IMR-90 (cell line): Measurements from ENCODE around the gene HPS6. TPM values are rescaled to one million over a fixed set of nuclear protein-coding genes. Genes with fewer than 3 reads are reported as not detected.

Experiments used
- ATAC-seq: fragments of 200-7000 bp; cut with Tn5 transposase; 2 replicates; pipeline ENCODE4 v1.9.1; 2020; ENCODE audit warnings: low read depth, mild to moderate bottlenecking, moderate library complexity
- BruUV-seq: library from RNA; stranded (reverse); fragments of 400-500 nt; replicated peaks from 2 replicates; lab custom pipeline; 2021; lab: Mats Ljungman, UMichigan
- CTCF ChIA-PET: fragments of 300-600 bp; formaldehyde crosslinking; extraction: SDS; loops from one replicate; lab custom pipeline; 2021; ENCODE audit warnings: antibody characterized with exemption; lab: Yijun Ruan, JAX
- POLR2A ChIA-PET: fragments of 300-600 bp; sonication (Branson Sonifier 250); formaldehyde crosslinking; loops from one replicate; lab custom pipeline; 2022; ENCODE audit warnings: antibody characterized with exemption; ENCODE audit not compliant: unreplicated experiment; lab: Charles Lee
- DNase-seq: peaks from one replicate; pipeline ENCODE4 v3.0.0; 2013
- H2AFZ ChIP-seq: replicated peaks from 2 replicates; pipeline ENCODE3; 2013; ENCODE audit warnings: low read length, mild to moderate bottlenecking; ENCODE audit not compliant: poor library complexity
- H2AK5ac ChIP-seq: 2 replicates; pipeline ENCODE4 v1.6.1; 2013; ENCODE audit warnings: low read depth, low read length, inconsistent platforms
- H2AK9ac ChIP-seq: replicated peaks from 2 replicates; pipeline ENCODE3; 2013; ENCODE audit warnings: mild to moderate bottlenecking, low read depth, low read length, moderate library complexity; ENCODE audit not compliant: poor library complexity
- H2BK120ac ChIP-seq: 2 replicates; pipeline ENCODE4 v1.6.1; 2013; ENCODE audit warnings: low read depth, low read length, inconsistent platforms
- H2BK15ac ChIP-seq: 3 replicates; pipeline ENCODE4 v1.6.1; 2013; ENCODE audit warnings: low read depth, low read length, inconsistent platforms
- H2BK20ac ChIP-seq: 2 replicates; pipeline ENCODE4 v1.6.1; 2013; ENCODE audit warnings: low read depth, mild to moderate bottlenecking, inconsistent platforms, low read length, moderate library complexity
- H2BK5ac ChIP-seq: 2 replicates; pipeline ENCODE4 v1.6.1; 2013; ENCODE audit warnings: mild to moderate bottlenecking, low read depth, low read length, inconsistent platforms; ENCODE audit not compliant: poor library complexity, severe bottlenecking
- H3K14ac ChIP-seq: replicated peaks from 2 replicates; pipeline ENCODE4 v1.6.1; 2013; ENCODE audit warnings: low read depth, low read length, inconsistent platforms
- H3K18ac ChIP-seq: 2 replicates; pipeline ENCODE4 v1.6.1; 2013; ENCODE audit warnings: low read depth, low read length, control low read depth
- H3K23ac ChIP-seq: 2 replicates; pipeline ENCODE4 v1.6.1; 2013; ENCODE audit warnings: low read depth, low read length, inconsistent platforms
- H3K27ac ChIP-seq: 2 replicates; pipeline ENCODE4 v1.5.1; 2013; ENCODE audit warnings: mild to moderate bottlenecking, control low read depth, low read length; ENCODE audit not compliant: insufficient read depth
- H3K27me3 ChIP-seq: 2 replicates; pipeline ENCODE4 v1.6.1; 2013; ENCODE audit warnings: low read length; ENCODE audit not compliant: control insufficient read depth, insufficient read depth
- H3K36me3 ChIP-seq: 2 replicates; pipeline ENCODE4 v1.6.1; 2013; ENCODE audit warnings: low read length, mixed read lengths; ENCODE audit not compliant: control insufficient read depth, insufficient read depth
- H3K4ac ChIP-seq: 2 replicates; pipeline ENCODE4 v1.6.1; 2013; ENCODE audit warnings: low read depth, low read length, inconsistent platforms
- H3K4me1 ChIP-seq: 2 replicates; pipeline ENCODE4 v1.6.1; 2013; ENCODE audit warnings: low read length, mixed read lengths; ENCODE audit not compliant: control insufficient read depth, insufficient read depth
- H3K4me2 ChIP-seq: 2 replicates; pipeline ENCODE4 v1.6.1; 2013; ENCODE audit warnings: low read depth, mild to moderate bottlenecking, control low read depth, low read length, moderate library complexity
- H3K4me3 ChIP-seq: 2 replicates; pipeline ENCODE4 v1.5.1; 2013; ENCODE audit warnings: low read depth, mild to moderate bottlenecking, control low read depth, low read length, moderate library complexity; ENCODE audit not compliant: insufficient read depth
- H3K56ac ChIP-seq: 2 replicates; pipeline ENCODE4 v1.6.1; 2013; ENCODE audit warnings: low read length, inconsistent platforms; ENCODE audit not compliant: insufficient read depth; ENCODE audit errors: extremely low read depth
- H3K79me1 ChIP-seq, 2 experiments: 2 replicates each; pipeline ENCODE4 v1.6.1; 2013; ENCODE audit warnings: low read length in 2 of 2, inconsistent platforms in 1 of 2, low read depth in 1 of 2
- H3K9ac ChIP-seq: 2 replicates; pipeline ENCODE4 v1.6.1; 2013; ENCODE audit warnings: low read depth, low read length, control low read depth
- H3K9me1 ChIP-seq: 2 replicates; pipeline ENCODE4 v1.6.1; 2013; ENCODE audit warnings: low read length, inconsistent platforms; ENCODE audit not compliant: insufficient read depth
- H3K9me3 ChIP-seq: 2 replicates; pipeline ENCODE4 v1.6.1; 2013; ENCODE audit warnings: low read length; ENCODE audit not compliant: control insufficient read depth, insufficient read depth
- H4K20me1 ChIP-seq: 2 replicates; pipeline ENCODE4 v1.6.1; 2013; ENCODE audit warnings: low read length, inconsistent platforms; ENCODE audit not compliant: insufficient read depth
- H4K5ac ChIP-seq: 2 replicates; pipeline ENCODE4 v1.6.1; 2013; ENCODE audit warnings: mild to moderate bottlenecking, low read depth, low read length, control low read depth
- H4K8ac ChIP-seq, 2 experiments: 2 replicates each; pipeline ENCODE4 v1.6.1; 2013; ENCODE audit warnings: low read depth in 2 of 2, low read length in 2 of 2, control low read depth in 1 of 2, inconsistent platforms in 1 of 2
- H4K91ac ChIP-seq: 2 replicates; pipeline ENCODE4 v1.6.1; 2013; ENCODE audit warnings: low read depth, low read length, inconsistent platforms; ENCODE audit not compliant: insufficient read depth
- BHLHE40 ChIP-seq: fragments of 150-350 bp; IDR thresholded peaks from 2 replicates; pipeline ENCODE4 v1.6.1; 2016; ENCODE audit warnings: mild to moderate bottlenecking, low read depth, low read length
- CHD1 ChIP-seq: IDR thresholded peaks from 2 replicates; pipeline ENCODE4 v1.6.1; 2012; ENCODE audit warnings: low read depth, low read length, improper control_type of control experiment
- CTCF ChIP-seq: conservative IDR thresholded peaks from 2 replicates; pipeline ENCODE4 v1.5.1; 2012; ENCODE audit warnings: mild to moderate bottlenecking, low read depth, low read length, improper control_type of control experiment
- ELK1 ChIP-seq: fragments of 150-350 bp; IDR thresholded peaks from 2 replicates; pipeline ENCODE4 v1.6.1; 2016; ENCODE audit warnings: low read depth, mild to moderate bottlenecking, low read length, moderate library complexity, borderline replicate concordance
- FOS ChIP-seq: fragments of 150-350 bp; IDR thresholded peaks from 2 replicates; pipeline ENCODE4 v1.6.1; 2016; ENCODE audit warnings: low read depth, low read length
- MAZ ChIP-seq: IDR thresholded peaks from 2 replicates; pipeline ENCODE4 v1.6.1; 2012; ENCODE audit warnings: low read depth, mild to moderate bottlenecking, low read length, improper control_type of control experiment, moderate library complexity, borderline replicate concordance
- POLR2A ChIP-seq: IDR thresholded peaks from 2 replicates; pipeline ENCODE4 v1.6.1; 2012; ENCODE audit warnings: mild to moderate bottlenecking, low read depth, low read length
- RAD21 ChIP-seq: IDR thresholded peaks from 2 replicates; pipeline ENCODE4 v1.6.1; 2012; ENCODE audit warnings: low read length, improper control_type of control experiment
- RFX5 ChIP-seq: IDR thresholded peaks from 2 replicates; pipeline ENCODE4 v1.8.0; 2012; ENCODE audit warnings: low read depth, mild to moderate bottlenecking, low read length, moderate library complexity
- SMC3 ChIP-seq: fragments of 150-350 bp; IDR thresholded peaks from 2 replicates; pipeline ENCODE4 v1.6.1; 2016; ENCODE audit warnings: low read depth, mild to moderate bottlenecking, antibody characterized with exemption, low read length, moderate library complexity
- WGBS, 2 experiments: methylation state at CpG; one replicate each; pipeline versions ENCODE4 v1.1.5 to v1.1.7; 2013; ENCODE audit warnings: missing lambda C conversion rate in 2 of 2; ENCODE audit not compliant: insufficient read length in 1 of 2; ENCODE audit errors: extremely low coverage in 2 of 2; 5-methylcytosine and 5-hydroxymethylcytosine counted together
- dilution Hi-C: fragments of 300-500 bp; cut with HindIII; formaldehyde crosslinking; loops from one replicate; pipeline ENCODE4 v1.14.3; 2018; ENCODE audit warnings: low sequenced_read_pairs; ENCODE audit not compliant: unreplicated experiment
- in situ Hi-C: fragments of 300-500 bp; cut with MboI; formaldehyde crosslinking; loops from 3 replicates; pipeline ENCODE4 v1.14.3; 2019; ENCODE audit warnings: low sequenced_read_pairs, inconsistent platforms, mixed read lengths
- intact Hi-C: fragments of 100-400 bp; cut with micrococcal nuclease; formaldehyde crosslinking; loops from 2 replicates; pipeline ENCODE4 v1.10.0; 2022
- polyA plus RNA-seq, 3 experiments: library from polyadenylated mRNA; depleted of rRNA; stranded (reverse); fragments of >200 nt; gene quantifications; 2 replicates each; pipeline ENCODE4 v1.2.3, GENCODE V29; 2012; ENCODE audit warnings: low replicate concordance in 1 of 3
- total RNA-seq: library from RNA; depleted of rRNA; stranded (reverse); fragments of >200 nt; gene quantifications from 2 replicates; pipeline ENCODE4 v1.2.3, GENCODE V29; 2012

HPS6 gene
- total and polyA plus RNA-seq, 2 of the 4 experiments (the other 2 are of a cell fraction) = 10.5 to 23.1 TPM

- no peak overlapping the region for H3K4ac ChIP-seq
- no peak overlapping the region for H2BK120ac ChIP-seq
- WGBS, 2 experiments = 100% methylated on average over 1 of the region's 3 CpGs; no CpG with 5 or more reads in 1 of the 2 experiments
- no peak for ATAC-seq
- no peaks in the 10 kb centered on the region for H3K27me3 ChIP-seq
- ChIA-PET POLR2A (no interaction called here), CTCF (interaction anchor here (1.1 kb wide), 1 partner anchor 15 kb away, joined by 3 read pairs; no protein-coding TSS in a partner anchor)
- H3K4me3 ChIP-seq = no peak overlapping the region
- H2BK15ac ChIP-seq = no peak overlapping the region
- no peak overlapping the region for H3K18ac ChIP-seq
- H2AFZ ChIP-seq = no peak overlapping the region
- H3K56ac ChIP-seq = no peak overlapping the region
- H2BK20ac ChIP-seq = no peak overlapping the region
- H4K20me1 ChIP-seq = 0 out of 2 replicates have a peak, but pooled peaks cover 4% of the 10 kb centered on the region
- no peak overlapping the region for H3K9ac ChIP-seq
- H3K4me2 ChIP-seq = no peak overlapping the region
- H3K4me1 ChIP-seq = no peaks in the 10 kb centered on the region
- in situ Hi-C loops (no loop called here), intact Hi-C loops (no loop called here), dilution Hi-C loops (no loop called here)
- no peak overlapping the region for H2AK5ac ChIP-seq
- H3K14ac ChIP-seq = no peak overlapping the region
- TF ChIP-seq BHLHE40 (no peak), MAZ (no peak), FOS (no peak), SMC3 (no peak), CHD1 (no peak), CTCF (no peak), POLR2A (no peak), RAD21 (no peak), RFX5 (no peak), ELK1 (no peak)
- peaks cover 3% of the 10 kb centered on the region; the same call in 1 of the 2 replicates for H3K9me1 ChIP-seq
- H2BK5ac ChIP-seq = no peak overlapping the region
- H3K36me3 ChIP-seq = peaks cover 28% of the 10 kb centered on the region
- H4K91ac ChIP-seq = no peak overlapping the region
- no peak overlapping the region for H2AK9ac ChIP-seq
- no peak overlapping the region for H3K23ac ChIP-seq
- H3K9me3 ChIP-seq = no peaks in the 10 kb centered on the region
- H4K8ac ChIP-seq = no peak overlapping the region
- no peak overlapping the region for H4K5ac ChIP-seq
- H3K79me1 ChIP-seq = no peaks in the 10 kb centered on the region
- no TSS peak for BruUV-seq
- H3K27ac ChIP-seq = no peak overlapping the region
- no peak for DNase-seq
Observed at GRCh38 chr10:102024799-102025198, 40.4 kb upstream of the HPS6 start.
